ENCODE measurements around the gene AKAP4.

The AKAP4 gene

GRCh38 chrX:50200907-50201306, at the start of gene AKAP4:
AKAP4 (minus strand) TSS chrX:50201007; CDS start chrX:50200889, 118 bp downstream.
- no peak for DNase-seq

- DNase-seq: peak; percentile 2
Observed at GRCh38 chrX:50211510-50211909, 10.7 kb upstream of the AKAP4 start.

- DNase-seq: no peak
Observed at GRCh38 chrX:50206753-50207152, 5.9 kb upstream of the AKAP4 start.

GRCh38 chrX:50204364-50204899, 3.6 kb upstream of the AKAP4 start, which contains the start of gene CCNB3:
CCNB3 (plus strand) TSS chrX:50204765; CDS start chrX:50285164, 80,399 bp downstream.
- DNase-seq: peak; percentile 83

- DNase-seq: no peak
Observed at GRCh38 chrX:50202539-50202938, 1.7 kb upstream of the AKAP4 start.

GRCh38 chrX:50198348-50198747, 2.5 kb downstream of the AKAP4 start:
- DNase-seq: no peak

GRCh38 chrX:50188859-50189600, 11.8 kb downstream of the AKAP4 start:
- DNase-seq: no peak

GRCh38 chrX:50183891-50184290, 16.9 kb downstream of the AKAP4 start:
- no peak for DNase-seq

GRCh38 chrX:50180073-50180940, 20.5 kb downstream of the AKAP4 start:
- DNase-seq: no peak

- no peak for DNase-seq
Observed at GRCh38 chrX:50169717-50170116, 31.1 kb downstream of the AKAP4 start.

- DNase-seq: no peak
Observed at GRCh38 chrX:50168241-50168687, 32.5 kb downstream of the AKAP4 start.

GRCh38 chrX:50167366-50167765, 33.4 kb downstream of the AKAP4 start:
- DNase-seq: no peak

- DNase-seq: no peak
Observed at GRCh38 chrX:50165727-50166126, 35.1 kb downstream of the AKAP4 start.

GRCh38 chrX:50161127-50161526, 39.7 kb downstream of the AKAP4 start:
- no peak for DNase-seq

GRCh38 chrX:50158593-50158992, 42.2 kb downstream of the AKAP4 start:
- no peak for DNase-seq

GRCh38 chrX:50157545-50158135, 43.2 kb downstream of the AKAP4 start:
- DNase-seq: no peak

GRCh38 chrX:50154429-50154828, 46.4 kb downstream of the AKAP4 start:
- no peak for DNase-seq

- DNase-seq: no peak
Observed at GRCh38 chrX:50152456-50152855, 48.4 kb downstream of the AKAP4 start.

GRCh38 chrX:50147972-50148371, 52.8 kb downstream of the AKAP4 start:
- no peak for DNase-seq

Measured in CD4-positive, alpha-beta T cell treated with Interleukin-12 subunit alpha and Interleukin-12 subunit beta, for 1 hour (primary cell).